Lung (tissue), 12 donors: ENCODE results near the gene DMWD. TPM values are rescaled to one million over a fixed set of nuclear protein-coding genes. Genes with fewer than 3 reads are reported as not detected.
A peak's percentile ranks its signal among the peaks of the same experiment; 100 is the strongest.

ENCODE experiments used
- ATAC-seq: fragments of 200-7000 bp; cut with Tn5 transposase; one replicate; pipeline ENCODE4 v1.9.1; 2020; ENCODE audit warnings: moderate number of reproducible peaks; ENCODE audit not compliant: insufficient read depth, low FRiP score
- DNase-seq, 3 donors: peaks; one replicate each; pipeline ENCODE4 v3.0.0-alpha.2; 2013 to 2017
- H3K27ac ChIP-seq, 2 donors: one replicate each; pipeline ENCODE4 v1.5.1; 2013; ENCODE audit warnings: mild to moderate bottlenecking in 2 of 2, moderate library complexity in 2 of 2, control low read depth in 1 of 2, inconsistent platforms in 1 of 2, low read depth in 1 of 2, low read length in 1 of 2
- H3K27me3 ChIP-seq, 3 donors: one replicate each; pipeline ENCODE4 v1.5.1; 2013; ENCODE audit warnings: low read length in 2 of 3; ENCODE audit not compliant: control insufficient read depth in 3 of 3, insufficient read depth in 3 of 3
- H3K36me3 ChIP-seq, 4 donors: one replicate each; pipeline ENCODE4 v1.5.1; 2013; ENCODE audit warnings: low read length in 4 of 4, mild to moderate bottlenecking in 1 of 4, moderate library complexity in 1 of 4; ENCODE audit not compliant: control insufficient read depth in 4 of 4, insufficient read depth in 4 of 4
- H3K4me1 ChIP-seq, 5 donors: one replicate each; pipeline ENCODE4 v1.5.1; 2013; ENCODE audit warnings: low read length in 5 of 5, mild to moderate bottlenecking in 2 of 5, moderate library complexity in 1 of 5; ENCODE audit not compliant: control insufficient read depth in 5 of 5, insufficient read depth in 5 of 5
- H3K4me3 ChIP-seq: one replicate; pipeline ENCODE4 v1.5.1; 2013; ENCODE audit warnings: mild to moderate bottlenecking, control low read depth, moderate library complexity
- H3K9ac ChIP-seq, 2 donors: one replicate each; pipeline ENCODE4 v1.5.1; 2013; ENCODE audit warnings: low read length in 2 of 2, control low read depth in 1 of 2; ENCODE audit not compliant: insufficient read depth in 1 of 2
- H3K9me3 ChIP-seq, 4 donors: one replicate each; pipeline ENCODE4 v1.5.1; 2013; ENCODE audit warnings: low read length in 3 of 4, mild to moderate bottlenecking in 1 of 4, moderate library complexity in 1 of 4; ENCODE audit not compliant: control insufficient read depth in 4 of 4, insufficient read depth in 3 of 4
- CTCF ChIP-seq: IDR thresholded peaks from 2 replicates; pipeline ENCODE4 v1.5.1; 2012; ENCODE audit warnings: mild to moderate bottlenecking; ENCODE audit errors: control extremely low read depth, extremely low read depth
- WGBS, 2 donors: extraction: QIAGEN DNeasy Blood & Tissue Kit; methylation state at CpG; one replicate each; pipeline ENCODE4 v1.1.7; 2013; 5-methylcytosine and 5-hydroxymethylcytosine counted together
- polyA plus RNA-seq, 2 donors: library from polyadenylated mRNA; stranded (reverse); fragments of 200-250 nt; gene quantifications; one replicate each; pipeline ENCODE4 v1.2.1, GENCODE V29; 2013
- total RNA-seq, 2 donors: library from RNA; depleted of rRNA in 1 of 2; stranded (reverse); fragments of >200 nt in 1 of 2; gene quantifications; one replicate each; pipeline ENCODE4 v1.2.1, GENCODE V29; 2014 to 2021
- donor health status: control.
- donor health status: control.
- donor health status: Bipolar disorder and iron deficiency.
- donor health status: healthy.
- donor health status: DM: yes; HTN: yes; CAD: no.

The DMWD gene
- total and polyA plus RNA-seq, 4 donors: 21.2 to 58.2 (median 26.9) TPM

GRCh38 chr19:45766296-45766868, 26.3 kb downstream of the DMWD start:
- H3K9me3 ChIP-seq: no peaks in the 10 kb centered on the region
- H3K9ac ChIP-seq: no peak overlapping the region
- peaks cover 2 to 51% (median 11%) of the 10 kb centered on the region in 5 donors for H3K4me1 ChIP-seq
- ATAC-seq (no peak), DNase-seq (no peak)
- TF ChIP-seq CTCF: no peak
- no peaks in the 10 kb centered on the region for H3K27me3 ChIP-seq
- 66 to 88% methylated on average over 17 of the region's 17 CpGs for WGBS, 2 donors
- peaks cover 0 to 3% (median 1%) of the 10 kb centered on the region in 4 donors for H3K36me3 ChIP-seq
- peak overlapping the region; percentile 74 to 87 for H3K27ac ChIP-seq
- H3K4me3 ChIP-seq: no peak overlapping the region

GRCh38 chr19:45765702-45766295, 26.8 kb downstream of the DMWD start:
- peak in 1 of 3 donors; percentile 28 for DNase-seq
- Histone ChIP-seq H3K27me3 (no peaks in the 10 kb centered on the region), H3K4me1 (peaks cover 2 to 45% (median 11%) of the 10 kb centered on the region in 5 donors), H3K9ac (no peak overlapping the region), H3K4me3 (no peak overlapping the region), H3K9me3 (no peaks in the 10 kb centered on the region), H3K27ac (peak overlapping the region; percentile 9 to 74), H3K36me3 (peaks cover 0 to 3% (median 1%) of the 10 kb centered on the region in 4 donors)
- ATAC-seq: no peak
- no peak for TF ChIP-seq CTCF
- WGBS, 2 donors: 82 to 85% methylated on average over 22 to 23 of the region's 23 CpGs

- Histone ChIP-seq H3K9me3 (no peaks in the 10 kb centered on the region), H3K27ac (peak overlapping the region; percentile 5 to 74), H3K36me3 (peaks cover 0 to 3% (median 1%) of the 10 kb centered on the region in 4 donors), H3K4me1 (peaks cover 2 to 44% (median 11%) of the 10 kb centered on the region in 5 donors), H3K9ac (no peak overlapping the region), H3K27me3 (no peaks in the 10 kb centered on the region), H3K4me3 (no peak overlapping the region)
- ATAC-seq (no peak), DNase-seq (peak in 1 of 3 donors; percentile 15)
- WGBS, 2 donors: 55 to 66% methylated on average over 21 of the region's 21 CpGs
- no peak for TF ChIP-seq CTCF
Observed at GRCh38 chr19:45764945-45765701, 27.5 kb downstream of the DMWD start.
